Fibroblast of pulmonary artery (primary cell): ENCODE data around the gene ATP8B4.
"Not testable (repeated sequence)": the region's sequence is repeated elsewhere in the genome, so short reads cannot be mapped to it uniquely, and the experiment has no call there.

Experiments used
- DNase-seq: peaks from one replicate; pipeline ENCODE4 v3.0.0-alpha.2; 2010; ENCODE audit warnings: low read depth
- H3K4me3 ChIP-seq: replicated peaks from 2 replicates; pipeline ENCODE4 v1.5.1; 2011; ENCODE audit warnings: low read depth, mild to moderate bottlenecking, control low read depth, low read length, moderate library complexity
- CTCF ChIP-seq: IDR thresholded peaks from 2 replicates; pipeline ENCODE4 v1.5.1; 2011; ENCODE audit warnings: mild to moderate bottlenecking, control low read depth, low read length, inconsistent platforms; ENCODE audit errors: missing control alignments

ATP8B4 gene

GRCh38 chr15:50098545-50098944, 20.5 kb downstream of the ATP8B4 start:
- no peak for DNase-seq
- no peak for TF ChIP-seq CTCF
- H3K4me3 ChIP-seq: no peak overlapping the region

GRCh38 chr15:50095938-50096821, 22.9 kb downstream of the ATP8B4 start:
- no peak for TF ChIP-seq CTCF
- no peak for DNase-seq
- H3K4me3 ChIP-seq: no peak overlapping the region

GRCh38 chr15:50089386-50089785, 29.6 kb downstream of the ATP8B4 start:
- H3K4me3 ChIP-seq, DNase-seq: not testable (repeated sequence)

- DNase-seq: no peak
- H3K4me3 ChIP-seq: no peak overlapping the region
- TF ChIP-seq CTCF: no peak
Observed at GRCh38 chr15:50084932-50085331, 34.1 kb downstream of the ATP8B4 start.

GRCh38 chr15:50083424-50084025, 35.5 kb downstream of the ATP8B4 start:
- no peak overlapping the region for H3K4me3 ChIP-seq
- TF ChIP-seq CTCF: no peak
- DNase-seq: no peak

- no peak overlapping the region for H3K4me3 ChIP-seq
- TF ChIP-seq CTCF: no peak
- no peak for DNase-seq
Observed at GRCh38 chr15:50082066-50082465, 37.0 kb downstream of the ATP8B4 start.

- TF ChIP-seq CTCF: no peak
- H3K4me3 ChIP-seq: no peak overlapping the region
- no peak for DNase-seq
Observed at GRCh38 chr15:50077651-50078050, 41.4 kb downstream of the ATP8B4 start.
